ENCODE measurements around the gene PRR12.

DNA sequence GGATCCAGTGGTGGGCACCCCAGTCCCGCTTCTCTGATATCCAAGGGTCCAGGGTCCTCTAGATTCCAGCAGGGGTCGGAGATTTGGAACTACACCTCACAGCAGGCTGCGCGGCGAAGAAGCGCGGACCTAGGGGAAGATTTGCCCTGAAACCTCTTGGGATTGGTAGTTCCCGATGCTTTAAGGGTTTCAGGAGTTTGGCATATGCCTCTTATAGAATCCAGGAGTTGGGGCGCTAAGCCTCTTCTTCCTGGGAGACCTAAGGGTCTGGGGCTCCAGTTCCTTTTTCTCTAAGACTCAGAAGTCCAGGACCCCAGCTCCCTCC is 75.1 kb downstream of the PRR12 start:
- TF ChIP-seq, protein P1, sequence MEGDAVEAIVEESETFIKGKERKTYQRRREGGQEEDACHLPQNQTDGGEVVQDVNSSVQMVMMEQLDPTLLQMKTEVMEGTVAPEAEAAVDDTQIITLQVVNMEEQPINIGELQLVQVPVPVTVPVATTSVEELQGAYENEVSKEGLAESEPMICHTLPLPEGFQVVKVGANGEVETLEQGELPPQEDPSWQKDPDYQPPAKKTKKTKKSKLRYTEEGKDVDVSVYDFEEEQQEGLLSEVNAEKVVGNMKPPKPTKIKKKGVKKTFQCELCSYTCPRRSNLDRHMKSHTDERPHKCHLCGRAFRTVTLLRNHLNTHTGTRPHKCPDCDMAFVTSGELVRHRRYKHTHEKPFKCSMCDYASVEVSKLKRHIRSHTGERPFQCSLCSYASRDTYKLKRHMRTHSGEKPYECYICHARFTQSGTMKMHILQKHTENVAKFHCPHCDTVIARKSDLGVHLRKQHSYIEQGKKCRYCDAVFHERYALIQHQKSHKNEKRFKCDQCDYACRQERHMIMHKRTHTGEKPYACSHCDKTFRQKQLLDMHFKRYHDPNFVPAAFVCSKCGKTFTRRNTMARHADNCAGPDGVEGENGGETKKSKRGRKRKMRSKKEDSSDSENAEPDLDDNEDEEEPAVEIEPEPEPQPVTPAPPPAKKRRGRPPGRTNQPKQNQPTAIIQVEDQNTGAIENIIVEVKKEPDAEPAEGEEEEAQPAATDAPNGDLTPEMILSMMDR (IDR thresholded peaks at IDR 0.05; ENCODE audit: low read depth, low read length, poor library complexity, severe bottlenecking): no peak
- TF ChIP-seq EZH2phosphoT487 (IDR thresholded peaks at IDR 0.05; ENCODE audit: borderline replicate concordance, low read length): no peak
